Ishikawa (cell line): ENCODE data around the gene ROBO3.

Experiments used
- CEBPB ChIP-seq: IDR thresholded peaks from 2 replicates; pipeline ENCODE4 v1.6.1; 2012
- EP300 ChIP-seq: IDR thresholded peaks from 2 replicates; pipeline ENCODE4 v1.6.1; 2012; ENCODE audit warnings: borderline replicate concordance
- FOXM1 ChIP-seq: IDR thresholded peaks from 2 replicates; pipeline ENCODE4 v1.6.1; 2012; ENCODE audit warnings: low read depth, borderline replicate concordance
- MAX ChIP-seq: IDR thresholded peaks from 2 replicates; pipeline ENCODE4 v1.6.1; 2012
- NFIC ChIP-seq: IDR thresholded peaks from 2 replicates; pipeline ENCODE4 v1.6.1; 2012
- RAD21 ChIP-seq: IDR thresholded peaks from 2 replicates; pipeline ENCODE4 v1.6.1; 2012; ENCODE audit warnings: low read depth
- REST ChIP-seq: IDR thresholded peaks from 2 replicates; pipeline ENCODE4 v1.6.1; 2012; ENCODE audit warnings: low read depth, mild to moderate bottlenecking
- TAF1 ChIP-seq: IDR thresholded peaks from 2 replicates; pipeline ENCODE4 v1.6.1; 2012; ENCODE audit warnings: low read depth, mild to moderate bottlenecking
- YY1 ChIP-seq: IDR thresholded peaks from 2 replicates; pipeline ENCODE4 v1.6.1; 2012; ENCODE audit warnings: low read depth
- ZBTB7A ChIP-seq: IDR thresholded peaks from 2 replicates; pipeline ENCODE4 v1.6.1; 2012; ENCODE audit warnings: low read depth

- TF ChIP-seq ZBTB7A (no peak), NFIC (no peak), TAF1 (no peak), RAD21 (no peak), YY1 (no peak), CEBPB (no peak), FOXM1 (no peak), EP300 (no peak), MAX (no peak), REST (no peak)
Measured at GRCh38 chr11:124831897-124832296, 33.3 kb upstream of the ROBO3 start.
